Lung (tissue), 12 donors: ENCODE measurements around the gene GCG. TPM values are rescaled to one million over a fixed set of nuclear protein-coding genes. Genes with fewer than 3 reads are reported as not detected.

Experiments
- ATAC-seq: fragments of 200-7000 bp; cut with Tn5 transposase; one replicate; pipeline ENCODE4 v1.9.1; 2020; ENCODE audit warnings: moderate number of reproducible peaks; ENCODE audit not compliant: insufficient read depth, low FRiP score
- DNase-seq, 3 donors: peaks; one replicate each; pipeline ENCODE4 v3.0.0-alpha.2; 2013 to 2017
- H3K27ac ChIP-seq, 2 donors: one replicate each; pipeline ENCODE4 v1.5.1; 2013; ENCODE audit warnings: mild to moderate bottlenecking in 2 of 2, moderate library complexity in 2 of 2, control low read depth in 1 of 2, inconsistent platforms in 1 of 2, low read depth in 1 of 2, low read length in 1 of 2
- H3K27me3 ChIP-seq, 3 donors: one replicate each; pipeline ENCODE4 v1.5.1; 2013; ENCODE audit warnings: low read length in 2 of 3; ENCODE audit not compliant: control insufficient read depth in 3 of 3, insufficient read depth in 3 of 3
- H3K36me3 ChIP-seq, 4 donors: one replicate each; pipeline ENCODE4 v1.5.1; 2013; ENCODE audit warnings: low read length in 4 of 4, mild to moderate bottlenecking in 1 of 4, moderate library complexity in 1 of 4; ENCODE audit not compliant: control insufficient read depth in 4 of 4, insufficient read depth in 4 of 4
- H3K4me1 ChIP-seq, 5 donors: one replicate each; pipeline ENCODE4 v1.5.1; 2013; ENCODE audit warnings: low read length in 5 of 5, mild to moderate bottlenecking in 2 of 5, moderate library complexity in 1 of 5; ENCODE audit not compliant: control insufficient read depth in 5 of 5, insufficient read depth in 5 of 5
- H3K4me3 ChIP-seq: one replicate; pipeline ENCODE4 v1.5.1; 2013; ENCODE audit warnings: mild to moderate bottlenecking, control low read depth, moderate library complexity
- H3K9ac ChIP-seq, 2 donors: one replicate each; pipeline ENCODE4 v1.5.1; 2013; ENCODE audit warnings: low read length in 2 of 2, control low read depth in 1 of 2; ENCODE audit not compliant: insufficient read depth in 1 of 2
- H3K9me3 ChIP-seq, 4 donors: one replicate each; pipeline ENCODE4 v1.5.1; 2013; ENCODE audit warnings: low read length in 3 of 4, mild to moderate bottlenecking in 1 of 4, moderate library complexity in 1 of 4; ENCODE audit not compliant: control insufficient read depth in 4 of 4, insufficient read depth in 3 of 4
- CTCF ChIP-seq: IDR thresholded peaks from 2 replicates; pipeline ENCODE4 v1.5.1; 2012; ENCODE audit warnings: mild to moderate bottlenecking; ENCODE audit errors: control extremely low read depth, extremely low read depth
- WGBS, 2 donors: extraction: QIAGEN DNeasy Blood & Tissue Kit; methylation state at CpG; one replicate each; pipeline ENCODE4 v1.1.7; 2013; 5-methylcytosine and 5-hydroxymethylcytosine counted together
- polyA plus RNA-seq, 2 donors: library from polyadenylated mRNA; stranded (reverse); fragments of 200-250 nt; gene quantifications; one replicate each; pipeline ENCODE4 v1.2.1, GENCODE V29; 2013
- total RNA-seq, 2 donors: library from RNA; depleted of rRNA in 1 of 2; stranded (reverse); fragments of >200 nt in 1 of 2; gene quantifications; one replicate each; pipeline ENCODE4 v1.2.1, GENCODE V29; 2014 to 2021
- donor health status: control.
- donor health status: control.
- donor health status: Bipolar disorder and iron deficiency.
- donor health status: healthy.
- donor health status: DM: yes; HTN: yes; CAD: no.

Gene GCG
- total and polyA plus RNA-seq, 4 donors = 0.14 TPM; not detected in 3

- ATAC-seq = no peak
- no peaks in the 10 kb centered on the region for H3K27me3 ChIP-seq
- no peaks in the 10 kb centered on the region for H3K9me3 ChIP-seq
- no peaks in the 10 kb centered on the region for H3K36me3 ChIP-seq
- no peak for TF ChIP-seq CTCF
- H3K27ac ChIP-seq = no peak overlapping the region
- WGBS, 2 donors = 87 to 91% methylated on average over 6 of the region's 6 CpGs
- no peak overlapping the region for H3K9ac ChIP-seq
- no peak overlapping the region for H3K4me3 ChIP-seq
- no peaks in the 10 kb centered on the region for H3K4me1 ChIP-seq
- no peak for DNase-seq
Observed at GRCh38 chr2:162159446-162159845, 7.4 kb upstream of the GCG start.

- ATAC-seq (no peak), DNase-seq (no peak)
- H3K9me3 ChIP-seq = no peaks in the 10 kb centered on the region
- no peak overlapping the region for H3K9ac ChIP-seq
- WGBS, 2 donors = 87 to 89% methylated on average over 3 of the region's 3 CpGs
- no peak for TF ChIP-seq CTCF
- H3K4me3 ChIP-seq = no peak overlapping the region
- no peak overlapping the region for H3K27ac ChIP-seq
- no peaks in the 10 kb centered on the region for H3K27me3 ChIP-seq
- H3K36me3 ChIP-seq = no peaks in the 10 kb centered on the region
- no peaks in the 10 kb centered on the region for H3K4me1 ChIP-seq
Observed at GRCh38 chr2:162156149-162156548, 4.1 kb upstream of the GCG start.

- H3K9me3 ChIP-seq = no peaks in the 10 kb centered on the region
- no peak for TF ChIP-seq CTCF
- WGBS, 2 donors = 85 to 94% methylated on average over 3 of the region's 3 CpGs
Observed at GRCh38 chr2:162155093-162155492, 3.0 kb upstream of the GCG start.

GRCh38 chr2:162153608-162154224 lies 1.7 kb upstream of the GCG start:
- H3K4me3 ChIP-seq = no peak overlapping the region
- no peaks in the 10 kb centered on the region for H3K36me3 ChIP-seq
- no peak overlapping the region for H3K9ac ChIP-seq
- peak; percentile 41 to 70 (median 57) for DNase-seq
- H3K27me3 ChIP-seq = no peaks in the 10 kb centered on the region
- no peak overlapping the region for H3K27ac ChIP-seq
- TF ChIP-seq CTCF = peak; percentile 34
- peak; percentile 77 for ATAC-seq
- WGBS, 2 donors = 4 to 5% methylated on average over 5 of the region's 5 CpGs
- H3K4me1 ChIP-seq = no peaks in the 10 kb centered on the region
- H3K9me3 ChIP-seq = no peaks in the 10 kb centered on the region

More at GRCh38 chr2:162155093-162155492, 3.0 kb upstream of the GCG start:
- Histone ChIP-seq H3K27me3 (no peaks in the 10 kb centered on the region), H3K9ac (no peak overlapping the region), H3K27ac (no peak overlapping the region), H3K4me3 (no peak overlapping the region), H3K36me3 (no peaks in the 10 kb centered on the region), H3K4me1 (no peaks in the 10 kb centered on the region)
- DNase-seq = no peak
- no peak for ATAC-seq
